GM21576 (cell line): ENCODE measurements around the gene SLC1A7.

ENCODE experiments used
- ATAC-seq: cut with Tn5 transposase; IDR thresholded peaks from one replicate; pipeline ENCODE4 v1.9.1; 2021; ENCODE audit warnings: mild to moderate bottlenecking, moderate library complexity; ENCODE audit not compliant: unreplicated experiment

The SLC1A7 gene

DNA sequence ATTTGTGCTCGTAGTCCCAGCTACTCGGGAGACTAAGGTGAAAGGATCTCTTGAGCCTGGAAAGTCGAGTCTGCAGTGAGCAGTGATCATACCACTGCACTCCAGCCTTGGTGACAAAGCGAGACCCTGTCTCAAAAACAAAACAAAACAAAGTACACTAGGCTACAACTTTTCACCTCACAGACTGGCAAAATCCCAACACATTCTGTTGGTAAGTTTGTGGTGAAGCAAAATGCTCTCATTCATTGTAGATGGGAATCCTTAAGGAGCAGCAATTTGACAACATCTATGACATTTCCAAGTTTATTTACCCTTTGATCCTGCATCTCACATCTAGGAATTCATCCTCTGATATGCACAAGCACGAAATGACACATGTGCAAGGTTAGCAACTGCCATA is 20.2 kb upstream of the SLC1A7 start:
- ATAC-seq: no peak

DNA sequence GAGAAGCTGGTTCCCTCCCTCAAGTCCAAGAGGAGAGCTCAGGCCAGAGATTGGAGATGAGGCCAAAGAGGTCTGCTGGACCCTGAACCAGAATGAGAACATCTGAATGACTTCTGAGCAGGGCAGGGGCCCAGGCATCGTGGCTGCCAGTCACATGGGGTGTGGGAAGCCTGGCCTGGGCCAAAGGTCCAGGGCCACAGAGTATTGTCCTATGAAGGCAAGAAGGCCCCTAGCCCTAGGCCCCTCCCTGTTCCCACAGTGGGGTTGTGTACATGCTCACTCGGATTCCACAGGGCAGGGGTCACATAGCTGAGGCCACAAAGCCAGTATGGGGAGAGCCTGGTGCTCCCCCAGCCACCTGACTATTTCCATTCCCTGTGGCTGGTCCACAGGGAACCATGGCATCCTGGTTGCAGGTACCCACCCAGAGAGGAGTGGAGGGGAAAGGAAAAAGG is 18.5 kb upstream of the SLC1A7 start:
- ATAC-seq: no peak

DNA sequence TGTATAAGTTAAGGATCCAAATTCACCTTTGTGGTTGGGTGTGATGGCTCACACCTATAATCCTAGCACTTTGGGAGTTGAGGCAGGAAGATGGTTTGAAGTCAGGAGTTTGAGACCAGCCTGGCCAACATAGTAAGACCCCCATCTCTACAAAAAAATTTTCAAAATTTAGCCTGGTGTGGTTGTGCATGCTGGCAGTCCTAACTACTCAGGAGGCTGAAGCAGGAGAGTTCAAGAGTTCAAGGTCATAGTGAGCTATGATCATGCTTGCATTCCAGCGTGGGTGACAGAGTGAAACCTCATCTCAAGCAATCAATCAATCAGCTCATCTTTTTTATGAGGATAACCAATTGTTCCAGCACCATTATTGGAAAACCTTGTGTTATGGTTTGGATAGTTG is 16.5 kb upstream of the SLC1A7 start:
- no peak for ATAC-seq

DNA sequence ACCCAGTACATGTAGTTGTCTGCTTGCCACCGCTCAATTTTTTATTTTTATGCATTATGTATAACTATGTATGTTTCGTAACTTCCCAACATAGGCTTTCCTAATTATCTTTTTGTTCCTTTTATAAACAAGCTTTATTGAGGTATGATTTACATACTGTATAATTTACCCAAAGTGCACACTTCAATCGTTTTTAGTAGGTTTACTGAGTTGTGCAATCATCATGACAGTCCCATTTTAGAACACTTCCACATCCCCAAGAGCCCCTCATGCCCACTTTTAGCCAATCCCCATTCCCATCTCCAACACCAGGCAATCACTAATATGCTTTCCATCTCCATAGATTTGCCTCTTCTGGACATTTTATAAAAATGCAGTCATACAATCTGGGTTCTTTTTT is 14.3 kb upstream of the SLC1A7 start:
- ATAC-seq: no peak

DNA sequence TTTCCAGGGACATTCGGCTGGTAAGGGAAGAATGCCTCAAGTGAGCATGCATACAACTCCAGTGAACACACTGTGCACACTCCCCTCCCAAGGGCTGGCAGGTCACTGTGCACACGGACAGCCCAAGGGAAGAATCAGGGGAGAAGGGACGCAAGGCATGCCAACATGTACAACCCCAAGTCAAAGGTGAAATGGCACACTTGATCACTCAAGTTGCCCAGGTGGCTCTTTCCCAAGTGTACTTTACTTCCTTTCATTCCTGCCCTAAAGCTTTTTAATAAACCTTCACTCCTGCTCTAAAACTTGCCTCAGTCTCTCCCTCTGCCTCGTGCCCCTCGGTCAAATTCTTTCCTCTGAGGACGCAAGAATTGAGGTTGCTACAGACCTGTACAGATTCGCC is 13.5 kb upstream of the SLC1A7 start:
- ATAC-seq: no peak

DNA sequence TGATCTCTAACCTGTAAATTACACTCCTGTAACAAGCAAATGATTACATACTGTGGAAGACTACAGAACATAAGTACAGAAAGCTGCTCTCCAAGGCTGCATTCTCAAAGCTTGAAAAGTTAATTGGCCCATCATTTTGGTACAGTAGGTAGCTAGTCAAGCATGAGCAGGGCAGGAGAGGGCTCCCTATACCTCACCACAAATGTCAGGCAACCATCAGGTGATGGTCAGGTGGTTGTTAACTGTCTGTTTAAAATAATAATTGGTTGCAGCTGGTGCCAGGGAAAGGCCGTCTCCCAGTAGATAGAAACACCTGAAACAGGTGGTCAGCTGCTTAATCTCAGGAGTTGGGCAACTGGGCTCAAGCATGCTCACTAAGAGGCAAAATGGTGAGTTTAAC is 13.1 kb upstream of the SLC1A7 start:
- ATAC-seq: no peak

DNA sequence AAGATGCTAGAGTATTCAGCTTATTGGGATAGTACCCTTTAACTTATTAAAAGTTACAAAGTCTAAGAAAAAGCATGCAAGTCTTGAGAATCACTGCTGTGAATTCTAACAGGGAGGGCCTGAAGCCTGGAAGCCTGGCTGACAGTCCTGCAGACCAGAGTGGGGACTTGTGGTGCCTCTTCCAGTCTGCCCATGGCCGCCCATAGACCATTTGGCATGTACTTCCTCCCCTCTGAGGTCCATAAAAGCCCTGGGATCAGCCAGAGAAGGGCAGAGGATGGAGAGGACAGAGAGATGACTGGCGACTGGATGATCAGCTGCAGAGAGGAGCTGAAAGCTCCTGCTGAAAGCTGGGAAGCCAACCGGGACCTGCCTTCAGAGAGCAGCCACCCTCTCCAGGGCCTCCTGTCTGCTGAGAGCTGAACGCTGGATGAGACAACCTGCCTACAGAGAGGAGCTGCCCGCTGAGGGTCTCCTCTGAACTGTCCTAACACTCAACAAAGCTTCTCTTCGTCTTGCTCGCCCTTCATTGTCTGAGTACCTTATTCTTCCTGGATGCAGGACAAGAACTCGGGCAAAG is 12.5 kb upstream of the SLC1A7 start:
- no peak for ATAC-seq

DNA sequence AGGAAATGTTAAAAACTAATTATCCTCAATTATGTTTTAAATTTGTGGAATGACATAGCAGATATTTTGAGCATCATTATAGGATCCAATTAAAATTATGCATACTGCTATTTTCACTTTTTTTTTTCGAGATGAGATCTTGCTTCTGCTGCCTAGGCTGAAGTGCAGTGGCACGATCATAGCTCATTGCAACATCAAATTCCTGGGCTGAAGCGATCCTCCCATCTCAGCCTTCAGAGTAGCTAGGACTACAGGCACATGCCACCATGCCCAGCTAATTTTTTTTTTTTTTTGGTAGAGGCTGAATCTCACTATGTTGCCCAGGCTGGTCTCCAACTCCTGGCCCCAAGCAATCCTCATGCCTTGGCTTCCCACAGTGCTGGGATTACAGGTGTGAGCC is 11.3 kb upstream of the SLC1A7 start:
- no peak for ATAC-seq

DNA sequence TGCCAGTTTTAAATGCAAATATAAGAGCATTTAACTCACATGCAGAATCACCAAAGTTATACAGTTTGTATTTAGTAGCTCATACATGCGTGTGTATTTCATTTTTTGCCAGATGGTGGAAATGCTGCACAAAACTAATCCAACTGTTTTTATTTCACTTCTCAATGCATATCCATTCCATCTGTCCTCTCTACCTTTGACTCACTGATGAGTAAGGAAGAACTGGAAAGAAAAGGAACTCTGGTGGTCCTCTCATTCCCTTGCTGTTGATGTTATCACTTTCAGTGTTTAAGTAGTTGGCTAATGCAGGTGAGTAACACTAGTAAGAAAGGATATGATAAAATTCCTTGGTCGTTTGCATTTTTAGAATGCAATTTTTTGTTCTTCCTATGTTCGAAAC is 5.7 kb upstream of the SLC1A7 start:
- no peak for ATAC-seq

DNA sequence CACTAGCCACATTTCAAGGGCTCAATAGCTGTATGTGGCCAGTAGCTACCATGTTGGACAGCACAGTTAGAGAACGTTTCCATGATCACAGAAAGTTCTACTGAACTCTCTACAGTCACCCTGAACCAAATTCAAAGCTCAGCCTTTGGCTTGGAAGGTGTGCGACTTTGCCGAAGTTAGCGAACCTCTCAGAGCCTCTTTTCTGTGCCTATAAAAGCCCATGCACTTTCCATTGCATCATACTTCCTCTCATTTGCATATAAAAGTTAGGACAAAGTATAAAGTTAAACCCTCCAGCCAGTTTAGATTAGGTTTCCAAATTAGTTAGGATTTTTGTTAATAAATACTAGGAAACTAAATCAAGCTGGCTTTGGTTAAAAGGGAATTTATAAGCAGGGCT is 4.7 kb upstream of the SLC1A7 start:
- no peak for ATAC-seq

DNA sequence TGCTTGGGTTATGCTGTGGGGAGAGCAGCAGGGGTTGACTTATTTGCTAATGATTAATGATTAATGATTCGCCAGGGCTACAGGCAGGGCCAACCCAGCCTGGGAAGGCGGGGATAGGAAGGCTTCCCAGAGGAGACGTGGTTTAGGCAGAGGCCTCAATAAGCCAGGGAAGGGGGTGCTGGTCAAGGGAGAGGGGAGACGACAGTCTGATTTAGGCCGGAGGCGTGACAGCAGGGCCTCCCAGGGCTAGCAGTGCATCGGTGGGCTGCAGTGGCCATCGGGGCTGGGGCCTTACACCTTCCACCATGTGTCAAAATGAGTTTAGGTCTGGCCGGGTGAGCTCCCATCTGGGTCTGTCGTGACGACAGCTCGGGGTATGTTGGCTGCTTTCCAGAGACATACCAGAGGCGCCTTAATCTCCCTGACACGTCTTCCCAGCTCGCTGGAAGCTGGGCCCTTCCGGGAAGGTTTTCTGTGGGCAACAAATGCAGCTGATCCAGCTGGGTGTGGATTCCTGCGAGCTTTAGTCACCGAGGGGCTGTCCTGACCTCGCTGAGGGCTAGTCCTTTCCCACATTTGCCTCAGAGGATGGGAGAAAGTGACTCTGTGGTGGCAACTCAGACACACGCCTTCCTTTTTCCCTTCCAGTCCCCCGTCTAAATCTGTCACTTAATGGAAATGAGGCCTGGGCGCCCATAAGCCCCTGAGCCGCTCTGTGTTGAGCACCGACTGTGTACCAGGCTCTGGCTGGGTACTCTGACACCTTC is 3.7 kb upstream of the SLC1A7 start:
- ATAC-seq: no peak

DNA sequence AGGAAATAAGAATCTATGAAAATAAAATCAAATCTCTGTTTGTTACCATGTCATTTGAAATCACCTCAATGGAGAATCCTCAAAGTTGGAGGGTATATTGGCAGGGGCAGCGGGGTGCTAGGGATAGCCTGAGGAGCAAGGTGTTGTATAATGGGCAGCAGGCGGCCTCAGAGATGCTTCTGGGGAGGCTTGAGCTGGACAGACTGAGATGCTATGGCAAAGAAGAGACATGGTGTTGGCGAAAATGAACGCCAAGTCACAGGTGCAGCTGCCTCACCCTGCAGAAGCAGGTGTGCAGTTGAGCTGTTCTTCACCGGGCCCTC is 3.1 kb upstream of the SLC1A7 start:
- no peak for ATAC-seq

DNA sequence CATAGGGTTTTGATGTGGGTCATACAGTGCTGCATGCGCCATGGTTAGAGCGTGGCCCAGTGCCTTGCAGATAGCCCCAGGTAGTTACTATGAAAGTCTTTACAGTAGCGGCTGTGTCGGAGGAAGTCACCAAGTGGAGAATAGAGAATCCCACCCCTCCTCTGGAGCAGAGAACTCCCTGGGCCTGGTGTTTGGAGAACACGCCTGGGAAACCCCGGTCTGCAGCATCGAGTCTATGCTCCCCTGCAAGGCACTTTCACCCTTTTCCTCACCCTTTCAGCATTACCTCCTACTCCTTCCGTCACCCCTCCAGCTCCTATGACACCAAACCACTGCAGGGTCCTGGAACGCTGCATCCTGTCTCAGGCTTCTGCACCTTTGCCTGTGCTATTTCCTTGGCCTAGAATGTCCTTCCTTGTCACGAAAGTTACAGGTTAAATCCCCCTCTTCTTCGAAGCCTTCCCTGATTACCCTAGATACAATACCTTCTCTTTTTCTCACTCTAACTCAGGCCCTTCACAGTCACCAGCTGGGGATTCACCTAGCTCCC is 2.7 kb upstream of the SLC1A7 start:
- no peak for ATAC-seq

DNA sequence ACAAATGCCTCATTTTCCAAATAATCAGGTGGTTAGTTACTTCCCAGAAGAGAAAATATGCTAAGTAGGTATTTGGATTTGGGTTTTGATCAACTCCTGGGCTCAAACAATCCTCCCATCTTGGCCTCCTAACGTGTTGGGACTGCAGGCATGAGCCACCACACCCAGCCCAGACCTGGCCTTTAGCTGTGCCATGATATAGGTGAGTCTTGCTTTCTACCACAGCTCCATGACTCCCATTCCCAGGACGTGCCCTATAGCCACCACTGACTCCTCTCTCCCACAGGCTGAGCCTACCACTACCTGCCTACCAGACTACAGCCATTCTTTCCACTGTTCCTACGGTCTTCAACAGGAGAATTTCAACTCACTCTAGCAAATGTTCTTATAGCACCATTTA is 1.8 kb upstream of the SLC1A7 start:
- no peak for ATAC-seq

DNA sequence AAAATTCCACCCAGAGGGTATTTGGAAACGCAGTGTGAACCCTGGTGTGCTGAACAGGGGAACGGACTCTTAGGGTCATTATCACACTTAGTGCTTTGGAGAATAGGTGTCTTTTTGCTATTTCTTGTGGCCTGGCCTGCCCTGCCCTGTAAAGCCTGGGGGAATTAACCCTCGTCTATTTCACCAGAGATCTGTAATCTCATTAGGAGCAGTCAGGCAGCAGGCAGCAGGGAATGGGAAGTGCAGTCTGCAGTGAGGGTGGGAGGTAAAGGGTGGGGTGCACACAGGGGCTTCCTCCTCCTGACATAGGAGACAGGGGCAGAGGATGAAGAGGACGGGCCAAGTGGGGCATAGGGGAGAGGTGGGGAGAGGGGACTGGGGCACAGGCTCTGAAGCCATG is 1.1 kb upstream of the SLC1A7 start:
- no peak for ATAC-seq

DNA sequence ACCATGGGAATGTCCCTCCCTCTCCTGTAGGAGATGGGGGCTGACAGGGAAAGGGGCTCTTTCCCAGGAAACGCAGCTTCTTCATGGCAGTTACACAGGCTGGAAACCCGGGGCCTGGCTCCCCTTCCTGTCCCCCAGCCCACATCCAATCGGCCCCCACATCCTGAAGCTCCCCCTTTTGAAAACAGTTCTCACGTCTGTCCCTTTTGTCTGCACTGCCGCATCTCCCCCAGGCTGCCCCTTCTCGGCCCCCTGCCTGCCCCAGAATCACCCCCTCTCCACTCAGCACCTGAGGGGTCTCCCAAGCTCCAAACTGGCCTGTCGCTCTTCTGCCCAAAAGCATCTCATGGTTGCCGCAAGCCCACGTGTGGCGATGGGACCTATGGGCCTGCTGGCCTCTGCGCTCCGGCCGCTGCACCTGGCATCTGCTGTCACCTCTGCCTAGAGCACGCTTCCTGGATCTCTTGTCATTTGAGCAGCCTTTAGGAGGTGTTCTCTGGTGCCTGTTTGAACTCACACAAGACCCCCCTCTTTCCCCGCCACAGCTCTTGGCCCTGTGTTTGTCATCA is 867 bp downstream of the SLC1A7 start:
- ATAC-seq: no peak

DNA sequence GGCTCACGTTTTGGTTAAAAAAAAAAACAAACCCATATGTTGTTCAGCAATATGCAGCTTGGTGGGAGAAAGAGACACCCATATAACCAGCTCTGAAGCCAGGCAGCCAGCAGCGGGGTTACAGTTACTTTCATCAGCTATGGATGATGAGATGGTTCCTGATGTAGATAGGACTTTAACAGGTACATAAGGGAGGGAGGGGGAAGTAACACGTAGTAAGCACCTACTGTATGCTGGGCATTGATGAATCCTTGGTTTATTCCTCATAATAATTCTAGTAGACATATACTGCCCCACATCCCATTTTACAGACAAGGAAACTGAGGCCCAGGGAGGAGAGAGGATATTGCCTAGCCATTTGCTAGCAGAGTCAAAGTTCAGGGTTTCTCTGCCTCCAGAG is 2.0 kb downstream of the SLC1A7 start:
- ATAC-seq: no peak

DNA sequence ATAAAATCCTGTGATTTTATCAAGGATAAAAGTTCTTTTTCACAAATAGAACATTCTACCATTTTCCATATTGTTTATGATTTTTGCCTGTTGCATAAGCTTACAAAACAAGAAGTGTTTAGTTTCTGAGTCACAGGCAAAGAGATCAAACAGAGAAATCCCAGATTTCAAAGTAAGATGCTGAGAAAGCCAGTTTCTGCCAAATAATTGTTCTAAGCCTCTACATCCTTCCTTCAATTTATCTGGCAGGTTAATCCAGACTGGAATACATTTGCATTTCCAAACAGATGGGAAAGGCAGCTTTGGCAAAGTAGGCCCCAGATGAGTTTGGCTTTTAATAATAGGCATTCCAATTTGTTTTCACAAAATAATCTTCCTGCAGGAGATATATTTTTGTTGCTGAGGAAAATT is 2.5 kb downstream of the SLC1A7 start:
- no peak for ATAC-seq

DNA sequence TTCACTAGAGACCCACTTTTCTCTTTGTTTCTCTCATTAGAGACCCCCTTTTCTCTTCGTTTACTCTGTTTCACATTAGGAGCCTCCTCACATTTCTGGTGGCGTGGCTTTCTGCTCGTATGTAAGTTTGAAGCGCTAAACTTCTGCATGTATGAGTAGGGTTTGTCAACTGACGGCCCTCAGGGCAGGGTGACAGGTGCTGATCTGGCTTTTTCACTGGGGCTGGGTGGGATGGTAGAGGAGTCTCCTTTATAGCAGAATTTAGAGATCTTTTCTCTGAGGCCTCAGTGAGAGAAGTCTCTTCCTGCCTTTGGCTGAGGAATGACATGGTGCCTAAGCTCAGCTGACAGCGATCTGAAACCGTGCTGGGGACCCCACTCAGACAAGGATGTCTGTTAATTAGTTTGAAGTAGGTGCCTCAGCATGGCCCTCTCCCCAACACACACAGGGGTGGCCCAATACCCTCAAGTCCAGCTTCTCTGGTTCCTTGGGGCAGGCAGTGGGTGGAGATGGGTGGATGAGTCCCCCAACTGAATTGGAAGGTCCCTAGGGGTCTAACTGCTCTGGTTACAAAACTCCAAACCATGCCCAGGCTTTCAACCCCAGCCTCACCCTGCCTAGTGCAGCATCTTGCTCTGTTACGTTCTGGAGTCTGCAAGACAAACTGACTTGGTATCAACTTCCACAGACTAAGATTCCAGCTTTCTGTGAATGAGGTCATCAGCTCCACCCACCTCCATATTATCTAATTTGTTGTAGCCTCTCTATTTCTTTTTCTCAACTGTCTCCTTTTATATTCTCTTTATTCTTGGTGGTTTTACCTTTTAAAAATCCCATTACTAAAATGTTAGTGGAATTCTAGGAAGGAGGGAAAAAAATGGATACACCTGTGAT is 3.2 kb downstream of the SLC1A7 start:
- no peak for ATAC-seq

DNA sequence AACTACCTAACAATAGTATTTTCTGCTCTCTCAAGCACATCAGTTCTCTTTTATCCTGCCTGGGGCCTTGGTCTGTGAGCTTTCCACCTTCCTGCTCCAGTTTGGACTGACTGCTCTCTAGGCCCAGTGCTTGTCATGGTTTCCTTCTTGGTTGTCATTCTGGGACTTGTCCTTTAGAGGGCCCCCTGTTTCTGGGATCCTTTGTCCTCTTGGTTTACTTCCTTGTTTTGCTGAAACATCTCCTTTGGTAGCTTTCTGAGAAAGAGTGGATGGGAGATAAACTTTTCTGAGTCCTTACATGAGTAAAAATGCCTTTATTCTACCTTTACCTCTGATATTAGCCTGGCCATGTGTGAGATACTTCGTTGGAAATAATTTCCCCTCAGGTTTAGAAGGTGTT is 4.7 kb downstream of the SLC1A7 start:
- no peak for ATAC-seq

DNA sequence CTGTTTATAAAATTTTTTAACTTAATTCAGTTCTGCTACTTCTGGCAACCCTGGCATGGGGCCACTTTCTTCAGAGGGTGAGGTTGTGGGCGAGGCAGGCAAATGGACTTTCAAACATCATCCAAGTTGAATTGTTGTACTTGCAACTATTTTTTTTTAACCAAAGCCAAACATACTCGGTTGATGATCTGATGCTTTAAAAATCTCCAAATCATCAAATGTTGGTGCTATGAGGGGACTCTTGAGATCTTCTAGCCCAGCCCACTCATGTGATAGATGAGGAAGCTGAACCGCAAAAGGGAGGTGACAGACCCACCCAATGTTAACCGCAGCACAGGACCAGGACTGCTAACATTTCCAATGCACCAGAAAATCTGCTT is 6.7 kb downstream of the SLC1A7 start:
- ATAC-seq: no peak
